A549 (cell line): ENCODE results near the gene ASH1L. TPM values are rescaled to one million over a fixed set of nuclear protein-coding genes. Genes with fewer than 3 reads are reported as not detected.

Experiments
- ATAC-seq, 2 experiments: fragments of 200-7000 bp in 1 of 2; fragments of >200 bp in 1 of 2; cut with Nextera tagmentation in 1 of 2; cut with Tn5 transposase in 1 of 2; 3 replicates each; pipeline versions ENCODE4 v1.8.0 to v1.9.1; 2018 to 2020; ENCODE audit warnings: mild to moderate bottlenecking in 1 of 2, moderate library complexity in 1 of 2
- CTCF ChIA-PET: fragments of 300-600 bp; sonication (Branson Sonifier 250); formaldehyde crosslinking; extraction: SDS; loops from one replicate; lab custom pipeline; 2021; ENCODE audit warnings: antibody characterized with exemption, inconsistent platforms; lab: Yijun Ruan, JAX
- POLR2A ChIA-PET: fragments of 350-600 bp; formaldehyde crosslinking; extraction: SDS; loops from one replicate; lab custom pipeline; 2021; ENCODE audit warnings: antibody characterized with exemption, inconsistent platforms; lab: Yijun Ruan, JAX
- DNase-seq, 2 experiments: peaks; one replicate each; pipeline versions ENCODE4 v3.0.0 to v3.0.0-alpha.2; 2011 to 2016; ENCODE audit warnings: low read depth in 1 of 2, low spot score in 1 of 2
- FAIRE-seq: peaks from 2 replicates; lab custom pipeline; 2011; peaks lifted over from hg19 to GRCh38; lab: Jason Lieb, UNC
- H3K27ac ChIP-seq, 2 experiments: fragments of >200 bp; sonication (Bioruptor Twin); formaldehyde crosslinking; 3 replicates each; pipeline ENCODE4 v1.5.1; 2016 to 2017
- H3K4me1 ChIP-seq: fragments of >200 bp; sonication (Bioruptor Twin); formaldehyde crosslinking; 3 replicates; pipeline ENCODE4 v1.6.1; 2016
- H3K4me2 ChIP-seq: fragments of >200 bp; sonication (Bioruptor Twin); formaldehyde crosslinking; 3 replicates; pipeline ENCODE4 v1.6.1; 2016
- H3K4me3 ChIP-seq: fragments of >200 bp; sonication (Bioruptor Twin); formaldehyde crosslinking; 3 replicates; pipeline ENCODE4 v1.5.1; 2016
- H3K9me3 ChIP-seq: fragments of >200 bp; sonication (Bioruptor Twin); formaldehyde crosslinking; 3 replicates; pipeline ENCODE4 v1.6.1; 2016
- BCL3 ChIP-seq: fragments of >200 bp; sonication (Bioruptor Twin); formaldehyde crosslinking; IDR thresholded peaks from 3 replicates; pipeline ENCODE4 v1.6.1; 2016
- E2F6 ChIP-seq: IDR thresholded peaks from 2 replicates; pipeline ENCODE4 v1.6.1; 2012; ENCODE audit warnings: low read depth, borderline replicate concordance
- GATA3 ChIP-seq: IDR thresholded peaks from 2 replicates; pipeline ENCODE4 v1.6.1; 2012; ENCODE audit warnings: borderline replicate concordance
- HDAC2 ChIP-seq: fragments of 200-600 bp; sonication (generic); IDR thresholded peaks from 2 replicates; pipeline ENCODE4 v1.6.1; 2016
- HEYL ChIP-seq: fragments of 250-450 bp; sonication (Bioruptor Pico); IDR thresholded peaks from 2 replicates; pipeline ENCODE4 v1.8.0; 2021; ENCODE audit warnings: mild to moderate bottlenecking, moderate library complexity
- HOXB13 ChIP-seq: fragments of 250-450 bp; sonication (Bioruptor Pico); IDR thresholded peaks from 2 replicates; pipeline ENCODE4 v1.5.0; 2020; ENCODE audit warnings: low read depth, mild to moderate bottlenecking, moderate library complexity
- JUN ChIP-seq, 2 experiments: fragments of >200 bp; sonication (Bioruptor Twin); formaldehyde crosslinking; IDR thresholded peaks; 2 replicates in 1 of 2; 3 replicates in 1 of 2; pipeline ENCODE4 v1.6.1; 2016 to 2017
- MAZ ChIP-seq: fragments of 150-350 bp; IDR thresholded peaks from 2 replicates; pipeline ENCODE4 v1.6.1; 2014; ENCODE audit warnings: antibody characterized with exemption, low read depth, low read length, borderline replicate concordance
- NFE2L2 ChIP-seq: fragments of 150-350 bp; conservative IDR thresholded peaks from 2 replicates; pipeline ENCODE4 v1.6.1; 2014; ENCODE audit warnings: low read length
- NR3C1 ChIP-seq: fragments of >200 bp; sonication (Bioruptor Twin); formaldehyde crosslinking; IDR thresholded peaks from 3 replicates; pipeline ENCODE4 v1.6.1; 2017
- PHF8 ChIP-seq: fragments of 200-600 bp; sonication (generic); IDR thresholded peaks from 2 replicates; pipeline ENCODE4 v1.6.1; 2016; ENCODE audit warnings: low read depth, mild to moderate bottlenecking, antibody characterized with exemption, moderate library complexity, borderline replicate concordance
- POLR2A ChIP-seq: IDR thresholded peaks from 2 replicates; pipeline ENCODE4 v1.6.1; 2012; ENCODE audit warnings: mild to moderate bottlenecking, low read length
- RAD21 ChIP-seq, 2 experiments: fragments of >200 bp in 1 of 2; sonication (Bioruptor Twin) in 1 of 2; formaldehyde crosslinking in 1 of 2; IDR thresholded peaks in 1 of 2; conservative IDR thresholded peaks in 1 of 2; 2 replicates in 1 of 2; 3 replicates in 1 of 2; pipeline ENCODE4 v1.6.1; 2012 to 2018; ENCODE audit warnings: inconsistent platforms in 1 of 2
- RARB ChIP-seq: fragments of 250-450 bp; sonication (Bioruptor Pico); IDR thresholded peaks from 2 replicates; pipeline ENCODE4 v1.8.0; 2021; ENCODE audit warnings: mild to moderate bottlenecking, moderate library complexity
- RCOR1 ChIP-seq: fragments of 150-350 bp; IDR thresholded peaks from 2 replicates; pipeline ENCODE4 v1.6.1; 2014; ENCODE audit warnings: antibody characterized with exemption, low read length, low read depth
- REST ChIP-seq: fragments of 200-600 bp; sonication (generic); IDR thresholded peaks from 2 replicates; pipeline ENCODE4 v1.6.1; 2016; ENCODE audit warnings: antibody characterized with exemption, mild to moderate bottlenecking, moderate library complexity
- TFCP2L1 ChIP-seq: fragments of 250-450 bp; sonication (Bioruptor Pico); IDR thresholded peaks from 2 replicates; pipeline ENCODE4 v1.5.0; 2021; ENCODE audit warnings: mild to moderate bottlenecking
- ZFP36 ChIP-seq: fragments of 450-650 bp; IDR thresholded peaks from 2 replicates; pipeline ENCODE4 v1.6.1; 2014; ENCODE audit warnings: borderline replicate concordance; ENCODE audit not compliant: partially characterized antibody
- ZNF302 ChIP-seq: fragments of 250-450 bp; sonication (Bioruptor Pico); IDR thresholded peaks from 2 replicates; pipeline ENCODE4 v1.9.0; 2021; ENCODE audit warnings: inconsistent platforms, mild to moderate bottlenecking, moderate library complexity
- WGBS: methylation state at CpG from one replicate; pipeline ENCODE4 v1.1.6; 2017; ENCODE audit errors: missing lambda C conversion rate; 5-methylcytosine and 5-hydroxymethylcytosine counted together
- polyA plus RNA-seq, 4 experiments: library from polyadenylated mRNA; depleted of rRNA in 3 of 4; stranded (reverse); fragments of >200 nt; fragmentation: RNase III in 1 of 4; extraction: RNeasy Plus Mini Kit Qiagen cat#74134 plus additional on column Dnase treatment in 1 of 4; gene quantifications; 2 replicates in 3 of 4; 3 replicates in 1 of 4; pipeline ENCODE4 v1.2.3, GENCODE V29; 2011 to 2017
- TF ChIP-seq, protein P1 (sequence below): IDR thresholded peaks from 2 replicates; pipeline ENCODE4 v1.6.1; 2012

Gene ASH1L
- polyA plus RNA-seq, 2 of the 4 experiments (the other 2 are of a cell fraction): 10.0 to 32.8 TPM

DNA sequence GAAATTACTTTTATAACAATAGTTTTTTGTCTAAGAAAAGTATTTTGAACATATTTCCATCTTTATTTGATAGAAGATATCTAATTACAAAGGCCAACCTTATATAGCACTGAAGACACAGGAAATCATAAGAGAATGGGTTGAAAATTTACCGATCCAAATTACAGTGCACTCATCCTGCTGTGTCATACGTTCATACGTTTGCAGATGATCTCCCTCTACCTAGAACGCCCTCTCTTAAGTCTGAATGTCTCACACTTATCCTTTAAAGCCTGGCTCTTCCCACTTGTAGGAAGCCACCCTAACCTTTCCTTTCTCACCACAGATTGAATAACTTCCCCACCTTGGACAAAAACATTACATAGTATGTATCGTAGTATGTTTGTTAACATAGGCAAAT, 9.3 kb downstream of the ASH1L start:
- ChIA-PET CTCF (interaction anchor here (0.6 kb wide), 1 partner anchor 167 kb away, joined by 3 read pairs; no protein-coding TSS in a partner anchor), POLR2A (no interaction called here)
- FAIRE-seq (no peak), DNase-seq (no peak), ATAC-seq (no peak)
- Histone ChIP-seq H3K27ac (no peak overlapping the region), H3K9me3 (no peaks in the 10 kb centered on the region), H3K4me3 (no peak overlapping the region), H3K4me1 (no peaks in the 10 kb centered on the region), H3K4me2 (no peak overlapping the region)
- 66% methylated on average over 5 of the region's 5 CpGs for WGBS
- TF ChIP-seq MAZ (no peak), BCL3 (no peak), HOXB13 (no peak), HEYL (CRISPR knock-in tag) (no peak), ZFP36 (no peak), PHF8 (no peak), NR3C1 (no peak), NFE2L2 (no peak), E2F6 (no peak), ZNF302 (CRISPR knock-in tag) (no peak), TFCP2L1 (no peak), REST (no peak), JUN (IDR thresholded peaks at IDR 0.05) (no peak)

DNA sequence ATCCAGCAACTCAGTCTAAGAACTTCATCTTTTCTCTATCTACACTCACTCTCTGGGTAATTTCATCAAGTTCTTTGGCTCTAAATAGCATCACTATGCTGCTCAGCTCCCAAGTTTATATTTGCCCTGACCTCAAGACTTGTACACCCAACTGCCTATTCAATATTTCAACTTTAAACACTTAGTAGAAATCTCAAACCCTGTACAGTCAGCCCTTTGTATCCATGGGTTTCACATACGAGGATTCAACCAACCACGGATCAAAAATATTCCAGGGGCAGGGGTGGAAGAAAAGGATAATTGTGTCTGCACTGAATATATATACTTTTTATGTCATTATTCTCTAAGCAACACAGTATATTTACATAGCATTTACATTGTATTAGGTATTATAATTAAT, 13.9 kb downstream of the ASH1L start:
- no peak overlapping the region for H3K4me2 ChIP-seq
- POLR2A ChIA-PET: no interaction called here
- FAIRE-seq (no peak), DNase-seq (no peak), ATAC-seq (no peak)
- peaks cover 1% of the 10 kb centered on the region; the same call in 2 of the 3 replicates for H3K4me1 ChIP-seq
- H3K27ac ChIP-seq: no peak overlapping the region
- no peak overlapping the region for H3K4me3 ChIP-seq
- H3K9me3 ChIP-seq: no peaks in the 10 kb centered on the region
- WGBS: 85% methylated on average over 2 of the region's 2 CpGs
- CTCF ChIA-PET: no interaction called here
- TF ChIP-seq ZFP36 (no peak), POLR2A (no peak), GATA3 (no peak), HEYL (CRISPR knock-in tag) (no peak), JUN (IDR thresholded peaks at IDR 0.05) (no peak), RCOR1 (no peak), RAD21 (conservative IDR thresholded peaks at IDR 0.05 in 1 of 2, IDR thresholded peaks at IDR 0.05 in 1 of 2) (no peak), HDAC2 (no peak), RARB (no peak)
- TF ChIP-seq, protein P1, sequence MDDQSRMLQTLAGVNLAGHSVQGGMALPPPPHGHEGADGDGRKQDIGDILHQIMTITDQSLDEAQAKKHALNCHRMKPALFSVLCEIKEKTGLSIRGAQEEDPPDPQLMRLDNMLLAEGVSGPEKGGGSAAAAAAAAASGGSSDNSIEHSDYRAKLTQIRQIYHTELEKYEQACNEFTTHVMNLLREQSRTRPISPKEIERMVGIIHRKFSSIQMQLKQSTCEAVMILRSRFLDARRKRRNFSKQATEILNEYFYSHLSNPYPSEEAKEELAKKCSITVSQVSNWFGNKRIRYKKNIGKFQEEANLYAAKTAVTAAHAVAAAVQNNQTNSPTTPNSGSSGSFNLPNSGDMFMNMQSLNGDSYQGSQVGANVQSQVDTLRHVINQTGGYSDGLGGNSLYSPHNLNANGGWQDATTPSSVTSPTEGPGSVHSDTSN: no peak
